SK-N-MC (cell line): ENCODE results near the gene NLRC4.

Experiments used
- EZH2 ChIP-seq: fragments of 200-600 bp; sonication (generic); IDR thresholded peaks from one replicate; pipeline ENCODE4 v1.6.1; 2017; ENCODE audit warnings: antibody characterized with exemption
- FOXP2 ChIP-seq: optimal IDR thresholded peaks from 2 replicates; pipeline ENCODE3; 2011; ENCODE audit warnings: mild to moderate bottlenecking, moderate library complexity; ENCODE audit not compliant: insufficient read depth; ENCODE audit errors: extremely low read length, control extremely low read depth
- POLR2AphosphoS5 ChIP-seq: IDR thresholded peaks from 2 replicates; pipeline ENCODE4 v1.6.1; 2012; ENCODE audit warnings: mild to moderate bottlenecking, low read depth, low read length, borderline replicate concordance

- no peak for TF ChIP-seq POLR2AphosphoS5
- TF ChIP-seq EZH2 = no peak
- no peak for TF ChIP-seq FOXP2
These were observed 82.0 kb downstream of the NLRC4 start for GRCh38 chr2:32182667-32183066.
